ENCODE data around the gene SPEM2. TPM values are rescaled to one million over a fixed set of nuclear protein-coding genes. Genes with fewer than 3 reads are reported as not detected.

Gene SPEM2
- total and polyA plus RNA-seq, 2 of the 4 experiments (the other 2 are of a cell fraction): not detected

- no peak for DNase-seq
- Histone ChIP-seq H4K8ac (ENCODE audit: low read depth in 2 of 2, low read length in 2 of 2) (no peak overlapping the region), H3K36me3 (ENCODE audit: control insufficient read depth, insufficient read depth, low read length) (no peaks in the 10 kb centered on the region), H3K79me1 (ENCODE audit: low read depth in 1 of 2, low read length in 2 of 2) (no peaks in the 10 kb centered on the region), H3K9me3 (ENCODE audit: control insufficient read depth, insufficient read depth, low read length) (no peaks in the 10 kb centered on the region), H2AK5ac (ENCODE audit: low read depth, low read length) (no peak overlapping the region), H2AFZ (replicated peaks; ENCODE audit: low read length, poor library complexity) (no peak overlapping the region), H4K5ac (ENCODE audit: low read depth, low read length) (no peak overlapping the region), H2BK20ac (ENCODE audit: low read depth, low read length) (no peak overlapping the region), H2AK9ac (replicated peaks; ENCODE audit: low read depth, low read length, poor library complexity) (no peak overlapping the region), H4K91ac (ENCODE audit: insufficient read depth, low read depth, low read length) (no peak overlapping the region), H3K18ac (ENCODE audit: low read depth, low read length) (no peak overlapping the region), H3K9me1 (ENCODE audit: insufficient read depth, low read length) (0 out of 2 replicates have a peak, but pooled peaks cover 3% of the 10 kb centered on the region), H3K56ac (ENCODE audit: extremely low read depth, insufficient read depth, low read length) (no peak overlapping the region), H3K4me1 (ENCODE audit: control insufficient read depth, insufficient read depth, low read length) (no peaks in the 10 kb centered on the region), H2BK15ac (ENCODE audit: low read depth, low read length) (no peak overlapping the region), H3K9ac (ENCODE audit: low read depth, low read length) (no peak overlapping the region), H3K4me3 (ENCODE audit: insufficient read depth, low read depth, low read length) (no peak overlapping the region), H3K4me2 (ENCODE audit: low read depth, low read length) (no peak overlapping the region), H3K4ac (ENCODE audit: low read depth, low read length) (no peak overlapping the region), H3K14ac (replicated peaks; ENCODE audit: low read depth, low read length) (no peak overlapping the region), H3K27me3 (ENCODE audit: control insufficient read depth, insufficient read depth, low read length) (peaks cover 2% of the 10 kb centered on the region; the same call in 1 of the 2 replicates), H3K23ac (ENCODE audit: low read depth, low read length) (no peak overlapping the region), H2BK5ac (ENCODE audit: low read depth, low read length, poor library complexity, severe bottlenecking) (no peak overlapping the region), H4K20me1 (ENCODE audit: insufficient read depth, low read length) (no peaks in the 10 kb centered on the region), H2BK120ac (ENCODE audit: low read depth, low read length) (no peak overlapping the region), H3K27ac (ENCODE audit: insufficient read depth, low read length) (no peak overlapping the region)
- no peak for ATAC-seq (ENCODE audit: low read depth)
- POLR2A ChIA-PET (ENCODE audit: unreplicated experiment): no interaction called here
- intact Hi-C loops (cut with micrococcal nuclease) (no loop called here), in situ Hi-C loops (cut with MboI; ENCODE audit: low sequenced_read_pairs) (no loop called here), dilution Hi-C loops (cut with HindIII; ENCODE audit: low sequenced_read_pairs, unreplicated experiment) (no loop called here)
- CTCF ChIA-PET: interaction anchor here (1.1 kb wide), 1 partner anchor 9 kb away, joined by 3 read pairs; no protein-coding TSS in a partner anchor
- no TSS peak for BruUV-seq (replicated peaks)
- WGBS, 2 experiments (ENCODE audit: extremely low coverage in 2 of 2, insufficient read length in 1 of 2): 93% methylated on average over 3 of the region's 7 CpGs; no CpG with 5 or more reads in 1 of the 2 experiments
- TF ChIP-seq, protein P1, sequence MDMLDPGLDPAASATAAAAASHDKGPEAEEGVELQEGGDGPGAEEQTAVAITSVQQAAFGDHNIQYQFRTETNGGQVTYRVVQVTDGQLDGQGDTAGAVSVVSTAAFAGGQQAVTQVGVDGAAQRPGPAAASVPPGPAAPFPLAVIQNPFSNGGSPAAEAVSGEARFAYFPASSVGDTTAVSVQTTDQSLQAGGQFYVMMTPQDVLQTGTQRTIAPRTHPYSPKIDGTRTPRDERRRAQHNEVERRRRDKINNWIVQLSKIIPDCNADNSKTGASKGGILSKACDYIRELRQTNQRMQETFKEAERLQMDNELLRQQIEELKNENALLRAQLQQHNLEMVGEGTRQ (IDR thresholded peaks at IDR 0.05; ENCODE audit: low read depth, low read length): no peak
- TF ChIP-seq SMC3 (IDR thresholded peaks at IDR 0.05; ENCODE audit: low read depth, low read length): no peak
- no peak for TF ChIP-seq CEBPB (IDR thresholded peaks at IDR 0.05; ENCODE audit: low read depth, low read length)
- TF ChIP-seq CTCF (conservative IDR thresholded peaks at IDR 0.05; ENCODE audit: low read depth, low read length): no peak
- no peak for TF ChIP-seq CHD1 (IDR thresholded peaks at IDR 0.05; ENCODE audit: low read depth, low read length)
- no peak for TF ChIP-seq MXI1 (IDR thresholded peaks at IDR 0.05; ENCODE audit: borderline replicate concordance, low read depth, low read length)
- no peak for TF ChIP-seq RCOR1 (IDR thresholded peaks at IDR 0.05; ENCODE audit: insufficient replicate concordance, low read length)
- no peak for TF ChIP-seq RAD21 (IDR thresholded peaks at IDR 0.05; ENCODE audit: low read length)
- no peak for TF ChIP-seq FOS (IDR thresholded peaks at IDR 0.05; ENCODE audit: low read depth, low read length)
- TF ChIP-seq NFE2L2 (IDR thresholded peaks at IDR 0.05; ENCODE audit: low read depth, low read length): no peak
- no peak for TF ChIP-seq BHLHE40 (IDR thresholded peaks at IDR 0.05; ENCODE audit: low read depth, low read length)
- no peak for TF ChIP-seq MAFK (IDR thresholded peaks at IDR 0.05; ENCODE audit: low read depth, low read length)
- TF ChIP-seq RFX5 (IDR thresholded peaks at IDR 0.05; ENCODE audit: low read depth, low read length): no peak
- no peak for TF ChIP-seq POLR2A (IDR thresholded peaks at IDR 0.05; ENCODE audit: low read depth, low read length)
- TF ChIP-seq MAZ (IDR thresholded peaks at IDR 0.05; ENCODE audit: borderline replicate concordance, low read depth, low read length): no peak
- TF ChIP-seq, protein P2, sequence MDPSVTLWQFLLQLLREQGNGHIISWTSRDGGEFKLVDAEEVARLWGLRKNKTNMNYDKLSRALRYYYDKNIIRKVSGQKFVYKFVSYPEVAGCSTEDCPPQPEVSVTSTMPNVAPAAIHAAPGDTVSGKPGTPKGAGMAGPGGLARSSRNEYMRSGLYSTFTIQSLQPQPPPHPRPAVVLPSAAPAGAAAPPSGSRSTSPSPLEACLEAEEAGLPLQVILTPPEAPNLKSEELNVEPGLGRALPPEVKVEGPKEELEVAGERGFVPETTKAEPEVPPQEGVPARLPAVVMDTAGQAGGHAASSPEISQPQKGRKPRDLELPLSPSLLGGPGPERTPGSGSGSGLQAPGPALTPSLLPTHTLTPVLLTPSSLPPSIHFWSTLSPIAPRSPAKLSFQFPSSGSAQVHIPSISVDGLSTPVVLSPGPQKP (IDR thresholded peaks at IDR 0.05; ENCODE audit: borderline replicate concordance, low read depth, low read length): no peak
These were observed 2.1 kb downstream of the SPEM2 start for GRCh38 chr17:7427549-7427948.
